Psoas muscle (tissue), 8 donors: ENCODE results near the gene DSE. TPM values are rescaled to one million over a fixed set of nuclear protein-coding genes. Genes with fewer than 3 reads are reported as not detected.

Experiments used
- ATAC-seq, 4 donors: fragments of 200-7000 bp; cut with Tn5 transposase; one replicate each; pipeline ENCODE4 v1.9.1; 2020; ENCODE audit warnings: moderate library complexity in 3 of 4, mild to moderate bottlenecking in 2 of 4
- DNase-seq, 2 donors: peaks; one replicate each; pipeline ENCODE4 v3.0.0-alpha.2; 2020
- H3K27ac ChIP-seq: fragments of 200-600 bp; one replicate; pipeline ENCODE4 v1.8.0; 2022
- H3K27me3 ChIP-seq, 3 donors: fragments of 200-600 bp in 1 of 3; one replicate each; pipeline versions ENCODE4 v1.6.1 to v1.8.0; 2013 to 2022; ENCODE audit warnings: low read length in 2 of 3, mild to moderate bottlenecking in 2 of 3, moderate library complexity in 1 of 3; ENCODE audit not compliant: insufficient read depth in 3 of 3
- H3K36me3 ChIP-seq, 2 donors: fragments of 200-600 bp in 1 of 2; one replicate each; pipeline versions ENCODE4 v1.6.1 to v1.8.0; 2013 to 2022; ENCODE audit warnings: low read depth in 1 of 2, mild to moderate bottlenecking in 1 of 2, moderate library complexity in 1 of 2; ENCODE audit not compliant: insufficient read depth in 1 of 2
- H3K4me1 ChIP-seq: fragments of 200-600 bp; one replicate; pipeline ENCODE4 v1.8.0; 2022
- H3K4me3 ChIP-seq: fragments of 200-600 bp; one replicate; pipeline ENCODE4 v1.8.0; 2022; ENCODE audit warnings: mild to moderate bottlenecking
- H3K9me3 ChIP-seq: fragments of 200-600 bp; one replicate; pipeline ENCODE4 v1.8.0; 2022
- CTCF ChIP-seq: fragments of 200-600 bp; IDR thresholded peaks from one replicate; pipeline ENCODE4 v1.8.0; 2022; ENCODE audit warnings: antibody characterized with exemption
- WGBS, 3 donors: extraction: QIAGEN DNeasy Blood & Tissue Kit; methylation state at CpG; one replicate each; pipeline versions ENCODE4 v1.1.6 to v1.1.7; 2013; 5-methylcytosine and 5-hydroxymethylcytosine counted together
- intact Hi-C, 2 donors: fragments of 100-400 bp; cut with DNase I; formaldehyde crosslinking; loops; one replicate each; pipeline versions ENCODE4 v1.11.0 to v1.14.2; 2022
- polyA plus RNA-seq, 3 donors: library from polyadenylated mRNA; stranded (reverse); fragments of 200-250 nt; gene quantifications; one replicate each; pipeline ENCODE4 v1.2.3, GENCODE V29; 2013
- total RNA-seq, 4 donors: library from RNA; stranded (reverse); fragmentation: NEBNext Ultra II Directional in 2 of 4; extraction: Animal tissue kit (Norgen Biotek cat#: 25700) in 2 of 4; gene quantifications; one replicate each; pipeline versions ENCODE4 v1.2.1 to v1.2.4, GENCODE V29; 2021 to 2023
- donor health status: healthy with polysubstance abuse.
- donor health status: DM: no; HTN: no; CAD: no; lungs with moderate emphysema.
- donor health status: Bipolar disorder and iron deficiency.
- donor health status: healthy.
- donor health status: DM: yes; HTN: yes; CAD: no.
- donor health status: DM: no; HTN: no; CAD: no.
- donor health status: DM: no; HTN: no; CAD: no.
- donor health status: DM: yes; HTN: yes; CAD: no.

DSE gene
- total and polyA plus RNA-seq, 7 donors = 2.3 to 26.7 (median 9.6) TPM

GRCh38 chr6:116395647-116396046 is 24.9 kb downstream of the DSE start:
- H3K36me3 ChIP-seq = peaks cover 0 to 4% of the 10 kb centered on the region in 2 donors
- no peak for TF ChIP-seq CTCF
- no peaks in the 10 kb centered on the region for H3K9me3 ChIP-seq
- no peaks in the 10 kb centered on the region for H3K27me3 ChIP-seq
- WGBS, 3 donors = 81 to 97% (median 95%) methylated on average over 3 of the region's 3 CpGs
- H3K4me1 ChIP-seq = peaks cover 15% of the 10 kb centered on the region
- ATAC-seq (no peak), DNase-seq (no peak)
- H3K4me3 ChIP-seq = no peak overlapping the region
- no peak overlapping the region for H3K27ac ChIP-seq
- intact Hi-C loops = no loop called here

- WGBS, 3 donors = 85 to 89% (median 88%) methylated on average over 5 of the region's 5 CpGs
- no peak for ATAC-seq
- DNase-seq = no peak
- peaks cover 12% of the 10 kb centered on the region for H3K4me1 ChIP-seq
- no peaks in the 10 kb centered on the region for H3K27me3 ChIP-seq
- H3K27ac ChIP-seq = no peak overlapping the region
- no peak overlapping the region for H3K4me3 ChIP-seq
- TF ChIP-seq CTCF = no peak
- no peaks in the 10 kb centered on the region for H3K9me3 ChIP-seq
- intact Hi-C loops = no loop called here
- H3K36me3 ChIP-seq = peaks cover 0 to 4% of the 10 kb centered on the region in 2 donors
Observed at GRCh38 chr6:116396441-116396840, 25.7 kb downstream of the DSE start.

- TF ChIP-seq CTCF = no peak
- no peaks in the 10 kb centered on the region for H3K27me3 ChIP-seq
- ATAC-seq (no peak), DNase-seq (no peak)
- no peaks in the 10 kb centered on the region for H3K9me3 ChIP-seq
- H3K36me3 ChIP-seq = peaks cover 0 to 4% of the 10 kb centered on the region in 2 donors
- peaks cover 12% of the 10 kb centered on the region for H3K4me1 ChIP-seq
- WGBS, 3 donors = 42 to 55% (median 52%) methylated on average over 1 of the region's 1 CpG
- intact Hi-C loops = no loop called here
- H3K27ac ChIP-seq = no peak overlapping the region
- H3K4me3 ChIP-seq = no peak overlapping the region
Observed at GRCh38 chr6:116397914-116398313, 27.2 kb downstream of the DSE start.

- DNase-seq = no peak
- Histone ChIP-seq H3K9me3 (no peaks in the 10 kb centered on the region), H3K4me1 (peaks cover 12% of the 10 kb centered on the region), H3K36me3 (peaks cover 0 to 4% of the 10 kb centered on the region in 2 donors), H3K27ac (no peak overlapping the region), H3K4me3 (no peak overlapping the region), H3K27me3 (no peaks in the 10 kb centered on the region)
- 22 to 31% (median 30%) methylated on average over 2 of the region's 2 CpGs for WGBS, 3 donors
- ATAC-seq = no peak
- TF ChIP-seq CTCF = no peak
- intact Hi-C loops = no loop called here
Observed at GRCh38 chr6:116398316-116399010, 27.7 kb downstream of the DSE start.

- Histone ChIP-seq H3K4me3 (peak overlapping the region; percentile 21), H3K27me3 (no peaks in the 10 kb centered on the region), H3K36me3 (peaks cover 0 to 4% of the 10 kb centered on the region in 2 donors), H3K27ac (peak overlapping the region; percentile 27), H3K4me1 (peaks cover 8% of the 10 kb centered on the region), H3K9me3 (no peaks in the 10 kb centered on the region)
- WGBS, 3 donors = 62 to 88% (median 72%) methylated on average over 12 of the region's 12 CpGs
- DNase-seq = no peak
- TF ChIP-seq CTCF = no peak
- intact Hi-C loops = no loop called here
- ATAC-seq = peak in 2 of 4 donors; percentile 55 to 63
Observed at GRCh38 chr6:116399287-116399686, 28.5 kb downstream of the DSE start.
